ENCODE results near the gene MDM2.
"Not testable (repeated sequence)": the region's sequence is repeated elsewhere in the genome, so short reads cannot be mapped to it uniquely, and the experiment has no call there.

Gene MDM2

GRCh38 chr12:68808388-68809189 is 612 bp downstream of the MDM2 start:
- TF ChIP-seq CTCF (conservative IDR thresholded peaks at IDR 0.05; ENCODE audit: low read depth, low read length): peak; percentile 59; the same call in 1 of the 2 replicates
- Histone ChIP-seq H3K27me3 (ENCODE audit: insufficient read depth, low read depth) (no peaks in the 10 kb centered on the region), H3K79me2 (ENCODE audit: insufficient read depth, low read depth) (peaks cover 45% of the 10 kb centered on the region), H3K4me3 (IDR thresholded peaks at IDR 0.05; ENCODE audit: insufficient read depth, low read depth, low read length) (no peak overlapping the region), H3K9ac (peak overlapping the region; percentile 98), H3K36me3 (ENCODE audit: insufficient read depth) (peaks cover 4% of the 10 kb centered on the region; the same call in 1 of the 2 replicates), H4K20me1 (ENCODE audit: insufficient read depth) (no peaks in the 10 kb centered on the region), H3K27ac (peak overlapping the region; percentile 97), H3K4me2 (peak overlapping the region; percentile 68), H2AFZ (ENCODE audit: low read depth) (peak overlapping the region; percentile 57), H3K4me1 (ENCODE audit: low read depth, poor library complexity, severe bottlenecking) (peaks cover 43% of the 10 kb centered on the region)

GRCh38 chr12:68809190-68810026 is 1.4 kb downstream of the MDM2 start:
- Histone ChIP-seq H3K9ac (peak overlapping the region; percentile 98), H3K27ac (peak overlapping the region; percentile 97), H2AFZ (ENCODE audit: low read depth) (0 out of 2 replicates have a peak overlapping the region, but pooled peaks have one; percentile 57), H3K4me3 (IDR thresholded peaks at IDR 0.05; ENCODE audit: insufficient read depth, low read depth, low read length) (no peak overlapping the region), H3K4me1 (ENCODE audit: low read depth, poor library complexity, severe bottlenecking) (peaks cover 43% of the 10 kb centered on the region), H3K79me2 (ENCODE audit: insufficient read depth, low read depth) (peaks cover 46% of the 10 kb centered on the region), H3K27me3 (ENCODE audit: insufficient read depth, low read depth) (no peaks in the 10 kb centered on the region), H3K4me2 (peak overlapping the region; percentile 68), H3K36me3 (ENCODE audit: insufficient read depth) (peaks cover 4% of the 10 kb centered on the region; the same call in 1 of the 2 replicates), H4K20me1 (ENCODE audit: insufficient read depth) (no peaks in the 10 kb centered on the region)
- no peak for TF ChIP-seq CTCF (conservative IDR thresholded peaks at IDR 0.05; ENCODE audit: low read depth, low read length)

- Histone ChIP-seq H3K79me2 (ENCODE audit: insufficient read depth, low read depth) (peaks cover 46% of the 10 kb centered on the region), H3K4me1 (ENCODE audit: low read depth, poor library complexity, severe bottlenecking) (peaks cover 43% of the 10 kb centered on the region), H3K4me2 (peak overlapping the region; percentile 68; the same call in 1 of the 2 replicates)
- H2AFZ ChIP-seq (ENCODE audit: low read depth); H3K27ac ChIP-seq; H3K4me3 ChIP-seq (IDR thresholded peaks at IDR 0.05; ENCODE audit: insufficient read depth, low read depth, low read length); H3K27me3 ChIP-seq (ENCODE audit: insufficient read depth, low read depth); H3K36me3 ChIP-seq (ENCODE audit: insufficient read depth); H4K20me1 ChIP-seq (ENCODE audit: insufficient read depth); H3K9ac ChIP-seq: not testable (repeated sequence)
These were observed 2.0 kb downstream of the MDM2 start for GRCh38 chr12:68810027-68810389.

GRCh38 chr12:68811573-68811972 is 3.6 kb downstream of the MDM2 start:
- not testable (repeated sequence) for H3K4me3 ChIP-seq (IDR thresholded peaks at IDR 0.05; ENCODE audit: insufficient read depth, low read depth, low read length); H3K27me3 ChIP-seq (ENCODE audit: insufficient read depth, low read depth); H3K9ac ChIP-seq; H2AFZ ChIP-seq (ENCODE audit: low read depth); H3K36me3 ChIP-seq (ENCODE audit: insufficient read depth); H3K4me2 ChIP-seq; H3K27ac ChIP-seq; H4K20me1 ChIP-seq (ENCODE audit: insufficient read depth)
- peaks cover 35% of the 10 kb centered on the region for H3K4me1 ChIP-seq (ENCODE audit: low read depth, poor library complexity, severe bottlenecking)
- peaks cover 54% of the 10 kb centered on the region for H3K79me2 ChIP-seq (ENCODE audit: insufficient read depth, low read depth)

GRCh38 chr12:68812553-68813241 is 4.7 kb downstream of the MDM2 start:
- H2AFZ ChIP-seq (ENCODE audit: low read depth): no peak overlapping the region
- H3K36me3 ChIP-seq (ENCODE audit: insufficient read depth): peaks cover 10% of the 10 kb centered on the region; the same call in 1 of the 2 replicates
- H3K4me1 ChIP-seq (ENCODE audit: low read depth, poor library complexity, severe bottlenecking): peaks cover 30% of the 10 kb centered on the region
- H4K20me1 ChIP-seq (ENCODE audit: insufficient read depth): no peaks in the 10 kb centered on the region
- no peak overlapping the region for H3K27ac ChIP-seq
- peaks cover 59% of the 10 kb centered on the region for H3K79me2 ChIP-seq (ENCODE audit: insufficient read depth, low read depth)
- H3K9ac ChIP-seq: no peak overlapping the region
- no peak for TF ChIP-seq CTCF (conservative IDR thresholded peaks at IDR 0.05; ENCODE audit: low read depth, low read length)
- H3K4me2 ChIP-seq: no peak overlapping the region
- H3K4me3 ChIP-seq (IDR thresholded peaks at IDR 0.05; ENCODE audit: insufficient read depth, low read depth, low read length): no peak overlapping the region
- H3K27me3 ChIP-seq (ENCODE audit: insufficient read depth, low read depth): no peaks in the 10 kb centered on the region
